Measurements from ENCODE around the gene CAV1. TPM values are rescaled to one million over a fixed set of nuclear protein-coding genes. Genes with fewer than 3 reads are reported as not detected.
"Not testable (repeated sequence)": the region's sequence is repeated elsewhere in the genome, so short reads cannot be mapped to it uniquely, and the experiment has no call there.

The CAV1 gene
- 1,027 and 1,154 TPM in 2 replicates for total RNA-seq

GRCh38 chr7:116524609-116525297 lies at the start of gene CAV1:
TSS of gene CAV1 (plus strand) at chr7:116525036. CDS start at chr7:116525063, 27 bp downstream.
- no peak for DNase-seq (ENCODE audit: extremely low read depth, low read depth, low spot score)

- no peak for DNase-seq (ENCODE audit: extremely low read depth, low read depth, low spot score)
These were observed 47.2 kb upstream of the CAV1 start for GRCh38 chr7:116477625-116478024.

- no peak for DNase-seq (ENCODE audit: extremely low read depth, low read depth, low spot score)
These were observed 46.0 kb upstream of the CAV1 start for GRCh38 chr7:116478834-116479233.

- DNase-seq (ENCODE audit: extremely low read depth, low read depth, low spot score) = no peak
These were observed 41.4 kb upstream of the CAV1 start for GRCh38 chr7:116483271-116483942.

GRCh38 chr7:116484389-116484788 lies 40.4 kb upstream of the CAV1 start:
- DNase-seq (ENCODE audit: extremely low read depth, low read depth, low spot score) = not testable (repeated sequence)

GRCh38 chr7:116487907-116488521 lies 36.8 kb upstream of the CAV1 start:
- no peak for DNase-seq (ENCODE audit: extremely low read depth, low read depth, low spot score)

- no peak for DNase-seq (ENCODE audit: extremely low read depth, low read depth, low spot score)
These were observed 34.5 kb upstream of the CAV1 start for GRCh38 chr7:116490351-116490750.

- DNase-seq (ENCODE audit: extremely low read depth, low read depth, low spot score) = no peak
These were observed 32.8 kb upstream of the CAV1 start for GRCh38 chr7:116491887-116492653.

GRCh38 chr7:116492654-116493109 lies 32.2 kb upstream of the CAV1 start:
- no peak for DNase-seq (ENCODE audit: extremely low read depth, low read depth, low spot score)

GRCh38 chr7:116493449-116493848 lies 31.4 kb upstream of the CAV1 start:
- no peak for DNase-seq (ENCODE audit: extremely low read depth, low read depth, low spot score)

GRCh38 chr7:116494472-116494871 lies 30.4 kb upstream of the CAV1 start:
- DNase-seq (ENCODE audit: extremely low read depth, low read depth, low spot score) = no peak

- DNase-seq (ENCODE audit: extremely low read depth, low read depth, low spot score) = no peak
These were observed 29.1 kb upstream of the CAV1 start for GRCh38 chr7:116495736-116496135.

- no peak for DNase-seq (ENCODE audit: extremely low read depth, low read depth, low spot score)
These were observed 28.2 kb upstream of the CAV1 start for GRCh38 chr7:116496653-116497052.

- no peak for DNase-seq (ENCODE audit: extremely low read depth, low read depth, low spot score)
These were observed 27.1 kb upstream of the CAV1 start for GRCh38 chr7:116497708-116498107.

GRCh38 chr7:116499168-116500077 lies 25.4 kb upstream of the CAV1 start, which contains the start of gene CAV2:
TSS of gene CAV2 (plus strand) at chr7:116499738. CDS start at chr7:116499782, 44 bp downstream.
- no peak for DNase-seq (ENCODE audit: extremely low read depth, low read depth, low spot score)

GRCh38 chr7:116500078-116500853 lies 24.6 kb upstream of the CAV1 start:
- DNase-seq (ENCODE audit: extremely low read depth, low read depth, low spot score) = no peak

- no peak for DNase-seq (ENCODE audit: extremely low read depth, low read depth, low spot score)
These were observed 23.2 kb upstream of the CAV1 start for GRCh38 chr7:116501425-116502167.

All from glomerular endothelial cell (primary cell).